ENCODE data around the gene SUGP1. TPM values are rescaled to one million over a fixed set of nuclear protein-coding genes. Genes with fewer than 3 reads are reported as not detected.

The SUGP1 gene
- total RNA-seq, 2 experiments from 2014 or later, result 34.6 to 61.4 TPM

DNA sequence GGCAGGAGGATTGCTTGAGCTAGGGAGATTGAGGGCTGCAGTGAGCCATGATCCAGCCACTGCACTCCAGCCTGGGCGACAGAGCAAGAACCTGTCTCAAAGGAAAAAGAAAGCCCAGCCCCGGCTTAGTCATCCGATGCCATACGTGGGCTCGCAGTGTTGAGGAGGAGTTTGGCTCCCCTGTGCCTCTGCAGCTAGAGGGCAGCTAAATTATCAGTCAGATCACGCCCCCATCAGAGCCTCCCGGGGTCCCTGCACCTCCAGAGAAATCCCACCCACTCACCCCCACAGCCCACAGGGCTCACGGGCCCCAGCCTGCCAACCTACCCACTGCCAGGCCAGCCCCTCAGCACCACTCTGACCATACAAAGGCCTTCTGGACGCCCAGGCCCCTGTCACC is 28.0 kb upstream of the SUGP1 start:
- CTCF ChIA-PET (ENCODE audit: unreplicated experiment), result no interaction called here
- peaks cover 82% of the 10 kb centered on the region for H3K36me3 ChIP-seq (ENCODE audit: insufficient read depth, low read length)
- H3K79me2 ChIP-seq (ENCODE audit: insufficient read depth, low read depth, low read length), result no peaks in the 10 kb centered on the region
- no peaks in the 10 kb centered on the region for H3K9me3 ChIP-seq (ENCODE audit: low read length)
- POLR2A ChIA-PET, result no interaction called here
- H2AFZ ChIP-seq (ENCODE audit: low read length), result no peak overlapping the region
- no peak overlapping the region for H3K4me3 ChIP-seq (ENCODE audit: low read depth, low read length, poor library complexity, severe bottlenecking)
- DNase-seq (ENCODE audit: low spot score), result no peak
- H3K4me2 ChIP-seq (ENCODE audit: low read length), result no peak overlapping the region
- no peak overlapping the region for H3K27ac ChIP-seq (ENCODE audit: low read depth, low read length, poor library complexity, severe bottlenecking)
- TF ChIP-seq EZH2phosphoT487 (IDR thresholded peaks at IDR 0.05; ENCODE audit: borderline replicate concordance, low read depth, low read length) (no peak), CTCF (conservative IDR thresholded peaks at IDR 0.05; ENCODE audit: low read length) (no peak)
- no TSS peak for BruUV-seq (replicated peaks)
- no peaks in the 10 kb centered on the region for H4K20me1 ChIP-seq (ENCODE audit: insufficient read depth, low read length)
- no peaks in the 10 kb centered on the region for H3K4me1 ChIP-seq (ENCODE audit: insufficient read depth, low read length, poor library complexity, severe bottlenecking)
- intact Hi-C loops (cut with micrococcal nuclease; ENCODE audit: unreplicated experiment), result no loop called here
- no peaks in the 10 kb centered on the region for H3K9me2 ChIP-seq (ENCODE audit: insufficient read depth, low read length)

DNA sequence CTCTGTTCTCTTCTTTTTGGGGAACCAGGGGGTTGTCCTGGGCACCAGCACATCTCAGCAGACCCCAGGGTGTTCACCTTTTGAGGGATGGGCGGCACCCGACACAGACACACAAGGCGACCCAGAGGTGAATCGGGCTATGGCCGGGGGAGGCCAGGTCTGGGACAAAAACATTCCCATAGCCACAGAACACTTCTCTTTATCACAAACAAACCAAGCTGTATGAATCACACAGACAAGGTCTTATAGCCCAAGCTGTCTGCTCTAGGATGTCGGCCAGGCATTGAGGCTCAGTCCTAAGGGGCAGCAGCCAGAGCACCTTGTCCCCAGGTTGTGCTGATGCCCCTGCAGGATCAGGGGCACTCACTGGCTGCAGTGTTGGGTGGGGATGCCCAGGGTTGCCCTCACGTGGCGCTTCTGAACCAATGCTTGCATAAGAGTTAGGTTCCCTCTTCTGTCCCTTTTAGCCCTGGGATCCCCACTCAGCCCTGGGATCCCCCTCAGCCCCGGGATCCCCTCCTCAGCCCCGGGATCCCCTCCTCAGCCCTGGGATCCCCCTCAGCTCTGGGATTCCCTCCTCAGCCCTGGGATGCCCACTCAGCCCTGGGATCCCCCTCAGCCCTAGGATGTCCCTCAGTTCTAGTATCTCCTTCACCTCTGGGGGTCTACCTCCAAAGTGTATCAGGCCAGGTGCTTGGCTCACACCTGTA is 27.2 kb upstream of the SUGP1 start:
- Histone ChIP-seq H3K9me3 (ENCODE audit: low read length) (no peaks in the 10 kb centered on the region), H3K36me3 (ENCODE audit: insufficient read depth, low read length) (peaks cover 82% of the 10 kb centered on the region), H2AFZ (ENCODE audit: low read length) (no peak overlapping the region), H3K9me2 (ENCODE audit: insufficient read depth, low read length) (no peaks in the 10 kb centered on the region), H3K4me2 (ENCODE audit: low read length) (no peak overlapping the region), H4K20me1 (ENCODE audit: insufficient read depth, low read length) (no peaks in the 10 kb centered on the region), H3K27ac (ENCODE audit: low read depth, low read length, poor library complexity, severe bottlenecking) (no peak overlapping the region), H3K4me1 (ENCODE audit: insufficient read depth, low read length, poor library complexity, severe bottlenecking) (no peaks in the 10 kb centered on the region), H3K4me3 (ENCODE audit: low read depth, low read length, poor library complexity, severe bottlenecking) (no peak overlapping the region), H3K79me2 (ENCODE audit: insufficient read depth, low read depth, low read length) (no peaks in the 10 kb centered on the region)
- TF ChIP-seq EZH2phosphoT487 (IDR thresholded peaks at IDR 0.05; ENCODE audit: borderline replicate concordance, low read depth, low read length), result no peak
- ChIA-PET POLR2A (no interaction called here), CTCF (ENCODE audit: unreplicated experiment) (no interaction called here)
- no TSS peak for BruUV-seq (replicated peaks)
- no peak for DNase-seq (ENCODE audit: low spot score)
- intact Hi-C loops (cut with micrococcal nuclease; ENCODE audit: unreplicated experiment), result no loop called here

DNA sequence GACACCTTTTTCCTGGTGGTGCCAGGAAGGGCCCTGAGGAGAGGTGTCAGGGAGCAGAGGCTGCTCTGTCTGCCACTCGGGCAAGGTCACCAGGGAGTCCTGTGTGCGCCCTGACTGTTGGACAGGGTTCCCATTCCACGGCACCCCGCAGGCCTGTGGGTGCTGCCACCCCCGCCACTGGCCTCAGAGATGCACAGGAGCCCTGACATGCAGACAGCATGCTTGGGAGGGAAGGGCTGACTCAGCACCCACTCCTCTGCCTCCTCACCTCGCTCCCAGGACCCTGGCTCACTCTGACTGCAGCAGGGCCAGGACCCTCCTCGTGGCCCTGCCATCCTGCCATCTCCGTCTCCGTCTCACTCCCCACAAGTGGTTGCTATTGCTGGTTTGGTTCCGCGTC is 25.7 kb upstream of the SUGP1 start:
- ChIA-PET CTCF (ENCODE audit: unreplicated experiment) (no interaction called here), POLR2A (no interaction called here)
- H3K4me3 ChIP-seq (ENCODE audit: low read depth, low read length, poor library complexity, severe bottlenecking), result no peak overlapping the region
- intact Hi-C loops (cut with micrococcal nuclease; ENCODE audit: unreplicated experiment), result no loop called here
- H4K20me1 ChIP-seq (ENCODE audit: insufficient read depth, low read length), result no peaks in the 10 kb centered on the region
- TF ChIP-seq EZH2phosphoT487 (IDR thresholded peaks at IDR 0.05; ENCODE audit: borderline replicate concordance, low read depth, low read length) (no peak), CTCF (conservative IDR thresholded peaks at IDR 0.05; ENCODE audit: low read length) (no peak)
- H2AFZ ChIP-seq (ENCODE audit: low read length), result no peak overlapping the region
- H3K9me2 ChIP-seq (ENCODE audit: insufficient read depth, low read length), result no peaks in the 10 kb centered on the region
- H3K4me2 ChIP-seq (ENCODE audit: low read length), result no peak overlapping the region
- no peaks in the 10 kb centered on the region for H3K79me2 ChIP-seq (ENCODE audit: insufficient read depth, low read depth, low read length)
- peaks cover 85% of the 10 kb centered on the region for H3K36me3 ChIP-seq (ENCODE audit: insufficient read depth, low read length)
- BruUV-seq (replicated peaks), result no TSS peak
- H3K9me3 ChIP-seq (ENCODE audit: low read length), result no peaks in the 10 kb centered on the region
- DNase-seq (ENCODE audit: low spot score), result no peak
- no peak overlapping the region for H3K27ac ChIP-seq (ENCODE audit: low read depth, low read length, poor library complexity, severe bottlenecking)
- no peaks in the 10 kb centered on the region for H3K4me1 ChIP-seq (ENCODE audit: insufficient read depth, low read length, poor library complexity, severe bottlenecking)

Data from OCI-LY7 (cell line).